GM19351 (cell line): ENCODE results near the gene ARRDC3.
"Not testable (repeated sequence)": the region's sequence is repeated elsewhere in the genome, so short reads cannot be mapped to it uniquely, and the experiment has no call there.

Source experiments
- ATAC-seq: cut with Tn5 transposase; IDR thresholded peaks from one replicate; pipeline ENCODE4 v1.9.1; 2021; ENCODE audit warnings: mild to moderate bottlenecking, moderate library complexity; ENCODE audit not compliant: unreplicated experiment

The ARRDC3 gene, protein sequence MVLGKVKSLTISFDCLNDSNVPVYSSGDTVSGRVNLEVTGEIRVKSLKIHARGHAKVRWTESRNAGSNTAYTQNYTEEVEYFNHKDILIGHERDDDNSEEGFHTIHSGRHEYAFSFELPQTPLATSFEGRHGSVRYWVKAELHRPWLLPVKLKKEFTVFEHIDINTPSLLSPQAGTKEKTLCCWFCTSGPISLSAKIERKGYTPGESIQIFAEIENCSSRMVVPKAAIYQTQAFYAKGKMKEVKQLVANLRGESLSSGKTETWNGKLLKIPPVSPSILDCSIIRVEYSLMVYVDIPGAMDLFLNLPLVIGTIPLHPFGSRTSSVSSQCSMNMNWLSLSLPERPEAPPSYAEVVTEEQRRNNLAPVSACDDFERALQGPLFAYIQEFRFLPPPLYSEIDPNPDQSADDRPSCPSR

DNA sequence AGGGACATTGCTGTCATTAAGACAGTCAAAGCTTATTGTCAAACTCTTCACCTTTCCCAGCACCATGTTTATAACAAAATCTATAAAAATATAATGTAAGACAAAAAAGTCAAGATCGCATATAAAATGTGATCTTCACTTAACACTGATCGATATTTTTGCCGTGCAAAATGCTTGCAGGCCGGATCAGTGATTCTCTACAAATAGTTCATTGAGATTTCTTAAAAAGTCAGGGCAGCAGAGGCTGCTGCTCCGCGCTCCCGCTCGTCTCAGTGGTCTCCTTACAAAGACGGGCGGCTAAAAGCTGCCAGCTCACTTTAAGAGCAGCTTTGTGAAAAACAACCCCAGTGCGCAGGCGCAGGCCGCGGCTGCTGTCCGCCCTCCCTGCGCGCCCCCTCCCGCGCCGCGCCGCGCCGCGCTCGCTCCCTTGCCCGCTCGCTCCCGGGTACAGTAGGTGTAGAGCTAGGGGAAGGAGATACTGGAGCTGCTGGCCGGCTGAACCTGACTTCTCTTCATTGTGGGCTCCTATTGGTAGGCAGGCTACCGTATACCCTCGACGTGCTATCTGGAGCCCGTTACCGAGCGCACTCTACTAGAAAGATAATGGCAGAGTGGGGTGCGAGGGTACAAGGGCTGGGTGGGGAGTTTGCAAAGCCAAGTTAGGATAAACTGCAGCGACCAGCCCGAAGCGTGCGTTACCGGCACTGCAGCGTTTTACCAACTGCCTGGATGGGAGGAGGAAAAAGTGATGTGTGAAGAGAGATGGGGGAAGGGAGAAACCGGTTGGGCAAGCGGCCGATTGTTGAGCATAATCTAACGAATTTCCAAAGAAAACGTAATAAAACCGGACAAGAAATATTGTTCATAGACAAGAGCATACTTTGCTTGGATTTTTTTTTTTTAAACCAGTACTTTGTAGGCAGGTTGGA is at the start of gene ARRDC3:
ARRDC3 (minus strand) TSS at position 291 of the 929 bp plus-strand sequence; CDS start at position 66, 225 bp downstream.
- ATAC-seq, result peak; percentile 45

DNA sequence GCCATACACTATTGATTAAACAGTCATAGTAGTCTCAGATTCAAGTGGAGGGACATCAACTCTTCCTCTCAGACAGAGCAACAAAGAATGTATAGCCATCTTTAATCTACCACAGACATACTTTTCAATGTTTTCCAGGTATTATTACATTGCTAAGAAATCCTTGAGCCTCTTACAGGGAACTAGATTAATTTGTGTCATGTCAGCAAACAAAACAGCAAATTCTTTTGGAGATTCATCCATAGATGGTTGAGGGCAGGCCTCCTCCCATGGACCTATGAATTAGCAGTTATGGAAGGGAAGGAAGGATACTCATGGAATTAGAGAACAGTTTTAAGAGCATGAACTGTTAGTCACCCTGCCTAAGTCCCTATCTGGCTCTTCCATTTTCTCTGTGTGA is 47.8 kb upstream of the ARRDC3 start:
- ATAC-seq, result no peak

DNA sequence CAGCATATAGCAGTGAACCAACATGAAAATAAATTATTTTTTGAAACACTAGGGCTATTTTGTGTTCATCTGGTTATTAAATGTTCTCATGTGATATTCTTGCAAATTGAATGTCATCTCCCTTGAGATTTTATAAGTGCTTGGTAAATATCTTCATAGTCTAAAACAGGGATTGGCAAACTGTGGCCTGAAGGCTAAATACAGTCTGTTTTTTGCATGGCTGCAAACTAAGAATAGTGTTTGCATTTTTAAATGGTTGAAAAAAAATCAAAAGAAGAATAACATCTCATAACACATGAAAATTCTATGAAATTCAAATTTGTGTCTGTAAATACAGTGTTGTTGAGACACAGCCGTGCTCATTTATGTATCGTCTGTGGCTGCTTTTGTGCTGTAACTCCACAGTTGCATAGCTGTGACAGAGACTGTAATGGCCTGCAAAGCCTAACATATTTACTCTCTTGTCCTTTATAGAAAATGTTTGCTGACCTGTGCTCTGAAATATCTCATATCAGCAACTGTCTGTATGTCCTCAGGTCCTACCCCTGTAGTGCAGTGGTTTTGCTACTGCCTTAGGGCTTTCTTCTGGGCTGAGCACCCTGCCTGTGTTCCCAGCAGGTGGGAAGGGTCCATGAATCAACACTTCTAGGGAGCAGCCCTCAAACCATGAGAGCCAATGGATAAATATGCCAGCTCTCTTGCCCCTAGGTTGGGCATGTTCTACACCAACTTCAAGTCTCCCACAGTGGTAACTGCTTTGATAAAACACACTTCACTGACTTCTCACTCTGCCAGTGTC is 41.7 kb upstream of the ARRDC3 start:
- no peak for ATAC-seq

DNA sequence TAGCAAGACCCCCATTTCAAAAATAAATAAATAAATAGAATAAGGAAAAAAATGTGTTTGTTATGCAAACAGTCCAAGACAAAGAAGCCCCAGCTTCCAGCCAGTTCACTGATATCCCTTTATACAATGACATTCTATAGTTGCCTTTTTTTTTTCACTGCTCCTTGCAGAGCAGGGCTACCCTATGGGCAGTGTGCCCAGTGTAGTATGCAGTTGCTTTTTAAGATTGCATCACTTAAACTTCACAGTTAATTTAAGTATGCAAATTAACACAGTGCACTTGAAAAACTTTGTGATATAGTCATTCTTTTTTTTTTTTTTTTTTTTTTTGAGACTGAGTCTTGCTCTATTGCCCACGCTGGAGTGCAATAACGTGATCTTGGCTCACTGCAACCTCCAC is 40.8 kb upstream of the ARRDC3 start:
- no peak for ATAC-seq

DNA sequence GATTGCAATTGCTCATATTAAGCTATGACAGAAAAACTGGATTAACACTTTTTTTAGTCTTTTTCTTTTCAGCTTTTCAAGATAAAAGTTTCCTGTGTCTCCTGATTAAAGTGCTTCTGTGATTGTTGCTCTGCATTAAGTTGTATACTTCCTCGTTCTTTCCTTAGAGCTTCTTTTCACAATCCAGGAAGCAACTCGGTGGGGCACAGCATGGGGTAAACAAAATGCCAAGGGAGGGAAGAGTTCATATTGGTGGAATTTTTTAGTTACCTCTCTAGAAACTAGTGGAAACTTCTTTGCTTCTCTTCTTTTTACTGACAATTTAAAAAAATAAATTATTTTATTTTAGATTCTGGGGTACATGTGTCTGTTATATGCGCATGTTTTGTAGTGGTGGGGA is 37.8 kb upstream of the ARRDC3 start:
- ATAC-seq, result no peak

DNA sequence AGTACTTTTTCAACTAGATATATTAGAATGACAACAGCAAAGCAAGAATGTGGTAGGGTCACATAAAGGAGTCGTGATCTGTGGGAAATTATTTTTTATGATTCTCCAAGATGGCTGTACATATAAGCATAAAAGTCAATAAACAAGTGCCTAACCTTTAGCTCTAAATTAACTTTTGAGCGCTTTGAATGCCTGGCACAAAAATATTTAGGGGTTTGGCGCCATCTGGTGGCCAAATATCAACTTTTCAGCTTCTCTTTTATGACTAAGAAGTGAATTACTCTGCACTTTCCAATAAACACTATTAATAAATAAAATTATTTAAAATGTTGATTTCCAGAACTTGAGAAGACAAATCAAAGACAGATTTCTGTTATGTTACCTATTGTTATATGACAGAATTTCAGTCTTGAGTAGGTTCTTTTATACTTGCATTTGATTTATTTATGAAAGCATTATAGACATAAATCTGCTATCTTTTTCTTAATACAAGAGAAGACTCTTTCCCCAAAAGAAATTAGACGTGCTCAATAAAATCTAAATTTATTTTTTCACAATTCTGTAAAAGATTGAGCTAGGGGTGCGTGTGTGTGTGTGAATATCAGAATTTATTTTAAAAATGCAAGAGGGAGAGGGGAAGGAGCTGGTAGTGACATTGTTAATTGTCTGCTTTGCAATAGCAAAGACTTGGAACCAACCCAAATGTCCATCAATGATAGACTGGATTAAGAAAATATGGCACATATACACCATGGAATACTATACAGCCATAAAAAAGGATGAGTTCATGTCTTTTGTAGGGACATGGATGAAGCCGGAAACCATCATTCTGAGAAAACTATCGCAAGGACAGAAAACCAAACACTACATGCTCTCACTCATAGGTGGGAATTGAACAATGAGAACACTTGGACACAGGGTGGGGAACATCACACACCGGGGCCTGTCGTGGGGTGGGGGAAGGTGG is 36.7 kb upstream of the ARRDC3 start:
- ATAC-seq, result peak; percentile 71

DNA sequence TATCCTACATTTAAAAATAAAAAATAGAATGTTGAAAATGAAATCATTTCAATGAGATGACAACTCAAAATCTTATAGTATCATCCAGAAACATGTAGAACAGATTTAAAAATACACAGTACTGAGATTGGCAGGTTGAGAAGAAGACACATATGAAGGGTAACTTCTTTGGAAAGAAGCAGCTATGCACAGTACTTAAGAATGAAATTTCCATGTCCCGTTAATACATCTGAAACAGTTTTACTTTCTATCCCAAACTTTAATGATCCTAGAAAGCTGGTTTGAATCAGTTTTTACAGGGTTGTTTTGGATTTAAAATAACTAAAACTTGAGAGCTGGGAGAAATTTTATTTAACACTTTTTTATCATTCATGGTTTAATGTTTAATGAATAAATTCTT is 36.0 kb upstream of the ARRDC3 start:
- ATAC-seq, result no peak

DNA sequence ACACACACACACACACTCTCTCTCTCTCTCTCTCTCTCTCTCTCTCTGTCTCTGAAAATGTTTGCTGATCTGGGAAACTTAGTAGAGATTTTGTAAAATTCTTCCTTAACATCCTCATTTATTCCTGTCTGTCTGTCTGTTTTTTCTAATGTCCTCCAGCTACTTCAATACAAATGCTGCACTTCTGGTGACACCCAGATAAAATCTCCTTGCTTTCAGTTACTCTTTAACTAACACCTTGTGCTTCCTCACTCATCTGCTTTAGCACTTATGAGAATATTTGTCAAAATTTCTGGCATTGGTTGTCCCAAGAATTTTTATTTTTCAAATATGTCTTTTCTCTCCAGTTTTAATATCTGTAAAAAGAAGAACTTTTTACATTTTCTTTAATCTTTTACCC is 35.0 kb upstream of the ARRDC3 start:
- ATAC-seq, result no peak

DNA sequence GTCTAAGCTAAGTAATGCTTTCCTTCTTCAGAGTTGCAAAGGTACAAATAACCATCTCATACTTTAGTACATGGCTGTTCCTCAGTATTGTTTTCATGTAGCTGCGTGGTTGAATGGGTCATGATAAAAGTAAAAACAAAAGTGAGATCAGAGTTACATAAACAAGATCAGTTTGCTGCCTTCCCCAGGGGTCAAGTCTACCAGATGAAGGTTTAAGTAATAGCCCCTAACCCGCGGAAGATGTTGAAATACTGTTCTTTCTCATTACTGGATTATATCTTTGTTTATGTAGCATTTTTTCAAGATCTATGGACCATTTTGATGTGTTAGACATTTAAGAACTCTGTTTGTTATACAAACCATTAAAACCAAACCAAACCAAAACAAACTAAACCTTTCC is 34.1 kb upstream of the ARRDC3 start:
- no peak for ATAC-seq

DNA sequence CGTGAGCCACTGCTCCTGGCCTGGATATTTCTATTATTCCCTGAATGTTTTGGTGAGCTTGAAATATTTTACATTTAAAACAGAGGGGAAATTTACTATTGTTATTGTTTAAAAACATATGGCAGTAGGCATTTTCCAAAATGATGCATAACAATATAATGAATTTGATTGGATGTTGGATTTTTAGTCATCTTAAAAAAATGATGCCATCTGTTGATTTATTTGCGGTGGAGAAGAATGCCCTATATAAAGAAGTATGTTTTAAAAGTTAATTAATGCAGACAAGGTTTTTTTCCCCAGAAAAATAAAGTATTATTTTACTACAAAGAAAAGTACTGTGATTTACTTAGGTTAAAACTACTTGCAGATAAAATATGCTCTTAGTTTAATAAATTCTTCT is 33.4 kb upstream of the ARRDC3 start:
- no peak for ATAC-seq

DNA sequence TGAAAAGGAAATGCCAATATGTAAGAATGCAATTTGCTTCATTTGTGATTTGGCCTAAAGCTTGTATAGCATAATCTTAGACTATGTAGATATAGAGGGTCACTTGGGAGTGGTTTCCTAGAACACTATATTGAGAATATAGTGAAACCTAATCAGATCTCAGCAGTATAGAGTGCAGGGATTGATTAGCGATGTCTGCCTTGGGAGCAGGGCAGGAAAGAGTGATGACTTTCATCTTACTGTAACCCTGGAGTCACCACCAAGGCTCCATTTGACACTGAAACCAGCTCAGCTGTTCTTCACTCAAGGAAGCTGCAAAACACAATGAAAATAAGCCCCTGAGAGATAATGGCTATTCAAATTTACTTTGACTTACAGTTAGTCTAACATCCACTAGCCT is 26.2 kb upstream of the ARRDC3 start:
- ATAC-seq, result no peak

DNA sequence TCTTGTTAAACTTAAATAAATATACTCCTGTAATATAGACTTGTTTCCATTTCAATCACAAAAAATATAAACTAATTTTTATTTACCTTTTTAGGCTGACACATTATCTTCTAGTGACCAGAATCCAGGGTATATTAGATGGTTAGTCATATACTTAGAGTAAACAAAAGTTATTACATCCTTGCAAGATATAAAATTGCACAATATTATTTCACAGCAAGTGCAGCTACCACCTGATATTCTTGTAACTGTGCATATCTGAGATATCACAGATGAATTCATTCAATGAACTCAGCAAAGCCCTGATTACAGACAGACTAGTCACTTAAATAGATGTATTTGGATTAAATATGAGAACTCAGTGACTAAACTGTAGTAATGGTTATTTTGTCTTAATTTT is 25.6 kb upstream of the ARRDC3 start:
- no peak for ATAC-seq

DNA sequence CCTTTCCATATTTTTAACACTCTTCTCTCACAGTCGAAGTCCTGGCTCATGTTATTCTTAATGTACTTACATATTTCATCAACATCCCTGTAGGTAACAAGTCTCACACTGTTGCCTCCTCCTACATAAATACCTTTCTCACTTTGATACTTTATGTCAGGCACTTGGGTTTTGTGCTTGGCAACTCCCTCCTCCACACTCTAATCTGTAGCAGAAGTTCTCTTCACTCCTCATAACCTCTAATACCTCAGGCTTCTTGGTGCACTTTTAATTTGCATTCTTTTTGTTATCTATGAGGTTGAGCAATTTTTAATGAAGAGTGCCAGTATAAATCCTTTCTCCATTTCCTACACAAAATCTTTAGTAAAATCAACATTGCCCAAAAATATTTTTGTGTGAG is 24.1 kb upstream of the ARRDC3 start:
- ATAC-seq, result no peak

DNA sequence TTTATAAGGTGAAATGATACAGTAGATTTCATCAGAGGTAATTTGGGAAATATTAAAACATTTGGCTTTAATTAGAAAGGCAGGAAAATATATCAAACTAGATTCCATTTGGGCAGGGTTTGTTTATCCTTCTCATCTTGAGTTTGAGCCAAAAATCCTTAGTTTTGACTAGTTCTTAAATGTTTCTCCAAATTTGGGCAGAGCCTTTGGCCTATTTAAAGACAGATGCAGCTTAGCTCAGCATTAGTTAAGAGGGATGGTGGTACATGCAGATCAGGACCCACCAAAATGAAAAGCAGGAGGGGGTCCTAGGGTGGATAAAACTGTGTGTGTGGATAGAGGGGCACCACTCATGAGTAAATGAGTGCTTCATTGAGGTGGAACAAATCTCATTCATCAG is 20.3 kb upstream of the ARRDC3 start:
- no peak for ATAC-seq

DNA sequence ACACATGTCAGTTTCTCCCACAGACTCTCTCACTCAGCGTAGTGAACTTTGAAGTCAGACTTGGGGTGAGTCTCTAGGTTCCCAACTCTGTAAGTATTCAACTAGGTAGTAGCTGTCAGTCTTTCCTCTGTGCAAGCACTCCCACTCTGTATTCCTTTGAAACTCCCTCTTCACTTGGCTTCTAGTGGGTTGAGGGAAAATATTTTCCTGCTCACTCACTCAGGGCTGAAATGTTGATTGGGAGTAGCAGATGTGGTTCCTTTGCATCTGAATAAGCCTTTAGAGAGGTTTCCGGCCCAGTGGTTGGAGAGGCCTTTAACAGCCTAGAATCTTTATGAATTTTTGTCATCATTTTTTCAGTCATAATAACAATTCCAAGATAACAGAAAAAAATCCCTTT is 18.1 kb upstream of the ARRDC3 start:
- no peak for ATAC-seq

DNA sequence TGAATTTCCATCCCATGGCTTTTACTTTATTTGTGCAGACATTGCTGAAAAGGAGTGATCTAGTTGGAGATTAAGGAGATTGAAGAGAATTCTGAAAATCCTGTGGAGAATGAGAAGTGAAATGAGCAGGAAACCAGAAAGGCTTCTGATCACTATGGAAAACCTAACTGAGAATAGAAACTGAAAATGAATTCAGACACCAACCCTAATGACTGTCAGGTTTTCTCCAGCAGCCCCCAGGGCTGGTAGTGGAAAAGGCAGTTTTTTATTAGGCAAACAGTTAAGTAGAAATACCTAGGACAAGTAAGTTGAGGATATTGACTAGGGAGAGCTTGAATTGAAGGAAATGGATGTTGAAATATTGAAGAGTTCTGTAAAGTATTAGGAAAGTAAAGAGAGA is 14.7 kb upstream of the ARRDC3 start:
- peak; percentile 78 for ATAC-seq

DNA sequence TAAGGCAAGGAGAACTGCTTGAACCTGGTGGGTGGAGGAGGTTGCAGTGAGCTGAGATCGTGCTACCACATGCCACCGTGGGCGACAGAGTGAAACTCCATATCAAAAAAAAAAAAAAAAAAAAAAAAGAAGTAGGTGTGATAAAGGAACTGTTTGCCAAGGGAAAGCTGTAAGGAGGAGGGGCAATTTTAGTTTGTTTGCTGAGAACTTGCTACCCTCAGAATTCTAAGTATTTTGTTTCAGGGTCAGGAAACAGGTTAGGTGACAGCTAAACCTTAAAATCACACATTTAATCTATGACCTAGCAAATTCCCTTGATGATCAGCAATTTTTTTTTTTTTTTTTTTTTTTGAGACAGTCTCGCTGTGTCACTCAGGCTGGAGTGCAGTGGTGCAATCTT is 7.2 kb upstream of the ARRDC3 start:
- ATAC-seq, result no peak

DNA sequence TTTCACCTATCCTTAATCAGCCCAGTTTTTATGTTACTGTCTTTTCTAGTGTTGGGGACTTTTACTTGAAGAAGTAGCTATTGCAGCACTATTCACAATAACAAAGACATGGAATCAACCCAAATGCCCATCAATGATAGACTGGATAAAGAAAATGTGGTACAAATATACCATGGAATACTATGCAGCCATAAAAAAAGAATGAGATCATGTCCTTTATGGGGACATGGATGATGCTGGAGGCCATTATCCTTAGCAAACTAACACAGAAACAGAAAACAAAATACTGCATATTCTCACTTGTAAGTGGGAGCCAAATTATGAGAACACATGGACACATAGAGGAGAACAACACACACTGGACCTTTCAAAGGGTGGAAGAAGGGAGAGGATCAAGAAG is 6.4 kb upstream of the ARRDC3 start:
- ATAC-seq, result not testable (repeated sequence)

DNA sequence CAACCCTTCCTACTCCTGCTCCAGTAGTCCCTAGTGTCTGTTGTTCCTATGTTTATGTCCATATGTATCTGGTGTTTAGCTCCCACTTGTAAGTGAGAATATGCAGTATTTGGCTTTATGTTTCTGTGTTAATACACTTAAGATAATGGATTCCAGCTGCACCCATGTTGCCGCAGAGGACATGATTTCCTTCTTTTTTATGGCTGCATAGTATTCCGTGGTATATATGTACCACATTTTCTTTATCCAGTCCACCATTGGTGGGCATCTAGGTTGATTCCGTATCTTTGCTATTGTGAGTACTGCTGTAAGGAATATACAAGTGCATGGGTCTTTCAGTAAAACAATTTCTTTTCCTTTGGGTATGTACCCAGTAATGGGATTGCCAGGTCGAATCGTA is 5.2 kb upstream of the ARRDC3 start:
- no peak for ATAC-seq

DNA sequence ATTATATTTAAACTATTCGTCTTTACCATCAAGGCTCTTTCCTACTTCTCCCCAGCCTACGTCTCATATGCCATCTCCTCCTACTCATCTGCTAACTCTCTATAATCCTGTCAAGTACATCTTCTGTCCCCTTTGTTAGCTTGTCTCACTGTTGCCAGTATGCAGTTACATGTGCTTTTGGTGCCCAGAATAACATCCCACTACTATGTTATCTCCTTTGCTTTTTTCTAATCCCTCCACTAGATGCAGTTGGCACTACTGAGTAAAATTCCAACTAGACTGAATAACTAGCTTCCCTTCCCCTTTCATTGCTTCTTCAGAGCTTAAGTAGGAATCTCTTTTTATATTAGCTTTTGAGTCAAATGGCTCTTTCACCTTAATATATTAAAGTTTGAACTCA is 3.0 kb upstream of the ARRDC3 start:
- no peak for ATAC-seq
